C4-2B (cell line): ENCODE results near the gene ADAMTS6.

Source experiments
- ZFX ChIP-seq: fragments of 450-650 bp; IDR thresholded peaks from 2 replicates; pipeline ENCODE4 v1.6.1; 2017
- TF ChIP-seq, protein P1 (sequence below): fragments of 450-650 bp; conservative IDR thresholded peaks from 2 replicates; pipeline ENCODE4 v1.5.1; 2017; ENCODE audit warnings: mild to moderate bottlenecking

DNA sequence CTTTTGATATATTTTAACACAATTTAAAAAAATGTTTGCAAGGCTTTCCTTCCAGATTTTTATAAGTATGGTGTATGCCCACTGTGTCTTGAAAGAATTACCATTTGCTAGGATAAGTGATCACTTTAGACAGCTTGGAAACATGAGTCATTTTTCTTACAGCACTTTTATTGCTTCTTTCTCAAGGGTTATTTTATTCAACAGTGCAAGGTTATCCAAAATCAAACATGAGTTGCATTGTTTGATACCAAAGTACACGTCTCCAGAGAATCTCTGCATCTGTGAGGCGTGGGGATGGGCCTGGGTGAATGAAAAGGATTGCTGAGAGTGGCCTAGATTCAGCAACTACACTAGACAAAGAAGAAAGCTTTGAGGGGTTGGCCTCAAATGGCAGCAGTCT, 329.6 kb downstream of the ADAMTS6 start:
- TF ChIP-seq, protein P1, sequence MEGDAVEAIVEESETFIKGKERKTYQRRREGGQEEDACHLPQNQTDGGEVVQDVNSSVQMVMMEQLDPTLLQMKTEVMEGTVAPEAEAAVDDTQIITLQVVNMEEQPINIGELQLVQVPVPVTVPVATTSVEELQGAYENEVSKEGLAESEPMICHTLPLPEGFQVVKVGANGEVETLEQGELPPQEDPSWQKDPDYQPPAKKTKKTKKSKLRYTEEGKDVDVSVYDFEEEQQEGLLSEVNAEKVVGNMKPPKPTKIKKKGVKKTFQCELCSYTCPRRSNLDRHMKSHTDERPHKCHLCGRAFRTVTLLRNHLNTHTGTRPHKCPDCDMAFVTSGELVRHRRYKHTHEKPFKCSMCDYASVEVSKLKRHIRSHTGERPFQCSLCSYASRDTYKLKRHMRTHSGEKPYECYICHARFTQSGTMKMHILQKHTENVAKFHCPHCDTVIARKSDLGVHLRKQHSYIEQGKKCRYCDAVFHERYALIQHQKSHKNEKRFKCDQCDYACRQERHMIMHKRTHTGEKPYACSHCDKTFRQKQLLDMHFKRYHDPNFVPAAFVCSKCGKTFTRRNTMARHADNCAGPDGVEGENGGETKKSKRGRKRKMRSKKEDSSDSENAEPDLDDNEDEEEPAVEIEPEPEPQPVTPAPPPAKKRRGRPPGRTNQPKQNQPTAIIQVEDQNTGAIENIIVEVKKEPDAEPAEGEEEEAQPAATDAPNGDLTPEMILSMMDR: no peak
- no peak for TF ChIP-seq ZFX
